Measurements from ENCODE around the gene METRNL.
A peak's percentile ranks its signal among the peaks of the same experiment; 100 is the strongest.

METRNL gene

GRCh38 chr17:83079766-83080578, 563 bp downstream of the METRNL start:
- intact Hi-C loops (cut with DNase I; ENCODE audit: low total_unique reads): loop anchor here (1.0 kb wide), 1 partner anchor 28 kb away; no protein-coding TSS in a partner anchor
- Histone ChIP-seq H3K27me3 (no peaks in the 10 kb centered on the region), H3K9me3 (no peaks in the 10 kb centered on the region), H3K4me3 (peak overlapping the region; percentile 72 to 78), H3K4me1 (peaks cover 0 to 58% (median 49%) of the 10 kb centered on the region in 4 donors), H3K27ac (peak overlapping the region; percentile 93 to 97), H3K36me3 (peaks cover 2 to 5% (median 4%) of the 10 kb centered on the region in 3 donors)
- TF ChIP-seq CTCF (IDR thresholded peaks at IDR 0.05): no peak
- DNase-seq: no peak

GRCh38 chr17:83080579-83080857, 1.1 kb downstream of the METRNL start:
- intact Hi-C loops (cut with DNase I; ENCODE audit: low total_unique reads): no loop called here
- peaks cover 7 to 11% (median 9%) of the 10 kb centered on the region in 3 donors for H3K36me3 ChIP-seq
- H3K4me3 ChIP-seq: peak overlapping the region; percentile 72 to 78
- no peak for DNase-seq
- H3K9me3 ChIP-seq: no peaks in the 10 kb centered on the region
- H3K27ac ChIP-seq: peak overlapping the region; percentile 93 to 97
- TF ChIP-seq CTCF (IDR thresholded peaks at IDR 0.05): no peak
- no peaks in the 10 kb centered on the region for H3K27me3 ChIP-seq
- peaks cover 0 to 64% (median 51%) of the 10 kb centered on the region in 4 donors for H3K4me1 ChIP-seq

- H3K4me1 ChIP-seq: peaks cover 0 to 69% (median 56%) of the 10 kb centered on the region in 4 donors
- H3K27ac ChIP-seq: peak overlapping the region; percentile 93 to 97
- H3K4me3 ChIP-seq: peak overlapping the region; percentile 72 to 78
- no peaks in the 10 kb centered on the region for H3K27me3 ChIP-seq
- TF ChIP-seq CTCF (IDR thresholded peaks at IDR 0.05): no peak
- peaks cover 13 to 14% (median 13%) of the 10 kb centered on the region in 3 donors for H3K36me3 ChIP-seq
- peak in 1 of 2 donors; percentile 78 for DNase-seq
- no peaks in the 10 kb centered on the region for H3K9me3 ChIP-seq
- intact Hi-C loops (cut with DNase I; ENCODE audit: low total_unique reads): no loop called here
These were observed 1.7 kb downstream of the METRNL start for GRCh38 chr17:83080858-83081683.

GRCh38 chr17:83081684-83082201, 2.3 kb downstream of the METRNL start:
- Histone ChIP-seq H3K27ac (peak overlapping the region; percentile 93 to 97), H3K27me3 (no peaks in the 10 kb centered on the region), H3K9me3 (no peaks in the 10 kb centered on the region), H3K36me3 (peaks cover 13 to 20% (median 14%) of the 10 kb centered on the region in 3 donors), H3K4me1 (peaks cover 0 to 76% (median 63%) of the 10 kb centered on the region in 4 donors), H3K4me3 (peak overlapping the region; percentile 72 to 78)
- no peak for TF ChIP-seq CTCF (IDR thresholded peaks at IDR 0.05)
- DNase-seq: peak; percentile 75 to 89
- intact Hi-C loops (cut with DNase I; ENCODE audit: low total_unique reads): no loop called here

GRCh38 chr17:83082424-83082823, 3.0 kb downstream of the METRNL start:
- no peak for TF ChIP-seq CTCF (IDR thresholded peaks at IDR 0.05)
- intact Hi-C loops (cut with DNase I; ENCODE audit: low total_unique reads): no loop called here
- peaks cover 0 to 78% (median 68%) of the 10 kb centered on the region in 4 donors for H3K4me1 ChIP-seq
- peak overlapping the region; percentile 93 to 97 for H3K27ac ChIP-seq
- H3K27me3 ChIP-seq: no peaks in the 10 kb centered on the region
- H3K9me3 ChIP-seq: no peaks in the 10 kb centered on the region
- H3K36me3 ChIP-seq: peaks cover 14 to 25% (median 15%) of the 10 kb centered on the region in 3 donors
- H3K4me3 ChIP-seq: peak overlapping the region; percentile 72 to 78
- no peak for DNase-seq

All from tibial artery (tissue), 4 donors.